ENCODE data around the gene BLVRB.

BLVRB gene
- long read RNA-seq, transcript BLVRB-201 (5 exons, 873 nt) = major isoform, 45 of 59 reads
- long read RNA-seq, partial matches to known transcripts = 1 of 59 reads
- long read RNA-seq, other reads (novel, unspliced or antisense) = 13 of 59 reads

GRCh38 chr19:40465557-40466218 lies at the start of gene BLVRB:
BLVRB (minus strand) TSS chr19:40465745; CDS start chr19:40465688, 57 bp downstream.
- Histone ChIP-seq H3K27ac (replicated peaks) (peak within 1 kb of the TSS; percentile 70), H3K4me3 (replicated peaks; ENCODE audit: insufficient read depth, low read length) (peak within 1 kb of the TSS; percentile 66), H3K27me3 (ENCODE audit: insufficient read depth, poor library complexity, severe bottlenecking) (peaks cover 11% of the 10 kb centered on the region)
- TF ChIP-seq POLR2AphosphoS5 (IDR thresholded peaks at IDR 0.05; ENCODE audit: low read depth) (no peak), SPI1 (IDR thresholded peaks at IDR 0.05; ENCODE audit: borderline replicate concordance, low read depth) (no peak), GABPA (IDR thresholded peaks at IDR 0.05; ENCODE audit: low read depth) (no peak), CTCF (IDR thresholded peaks at IDR 0.05; ENCODE audit: insufficient read depth, low read length) (no peak)
- TF ChIP-seq, protein P1, sequence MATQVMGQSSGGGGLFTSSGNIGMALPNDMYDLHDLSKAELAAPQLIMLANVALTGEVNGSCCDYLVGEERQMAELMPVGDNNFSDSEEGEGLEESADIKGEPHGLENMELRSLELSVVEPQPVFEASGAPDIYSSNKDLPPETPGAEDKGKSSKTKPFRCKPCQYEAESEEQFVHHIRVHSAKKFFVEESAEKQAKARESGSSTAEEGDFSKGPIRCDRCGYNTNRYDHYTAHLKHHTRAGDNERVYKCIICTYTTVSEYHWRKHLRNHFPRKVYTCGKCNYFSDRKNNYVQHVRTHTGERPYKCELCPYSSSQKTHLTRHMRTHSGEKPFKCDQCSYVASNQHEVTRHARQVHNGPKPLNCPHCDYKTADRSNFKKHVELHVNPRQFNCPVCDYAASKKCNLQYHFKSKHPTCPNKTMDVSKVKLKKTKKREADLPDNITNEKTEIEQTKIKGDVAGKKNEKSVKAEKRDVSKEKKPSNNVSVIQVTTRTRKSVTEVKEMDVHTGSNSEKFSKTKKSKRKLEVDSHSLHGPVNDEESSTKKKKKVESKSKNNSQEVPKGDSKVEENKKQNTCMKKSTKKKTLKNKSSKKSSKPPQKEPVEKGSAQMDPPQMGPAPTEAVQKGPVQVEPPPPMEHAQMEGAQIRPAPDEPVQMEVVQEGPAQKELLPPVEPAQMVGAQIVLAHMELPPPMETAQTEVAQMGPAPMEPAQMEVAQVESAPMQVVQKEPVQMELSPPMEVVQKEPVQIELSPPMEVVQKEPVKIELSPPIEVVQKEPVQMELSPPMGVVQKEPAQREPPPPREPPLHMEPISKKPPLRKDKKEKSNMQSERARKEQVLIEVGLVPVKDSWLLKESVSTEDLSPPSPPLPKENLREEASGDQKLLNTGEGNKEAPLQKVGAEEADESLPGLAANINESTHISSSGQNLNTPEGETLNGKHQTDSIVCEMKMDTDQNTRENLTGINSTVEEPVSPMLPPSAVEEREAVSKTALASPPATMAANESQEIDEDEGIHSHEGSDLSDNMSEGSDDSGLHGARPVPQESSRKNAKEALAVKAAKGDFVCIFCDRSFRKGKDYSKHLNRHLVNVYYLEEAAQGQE (IDR thresholded peaks at IDR 0.05; ENCODE audit: insufficient replicate concordance, low read depth) = no peak
- DNase-seq (ENCODE audit: low read depth in 1 of 2, low spot score in 1 of 2) = peak; percentile 97 to 98

- H3K27me3 ChIP-seq (ENCODE audit: insufficient read depth, poor library complexity, severe bottlenecking) = peaks cover 39% of the 10 kb centered on the region
- DNase-seq (ENCODE audit: low read depth in 1 of 2, low spot score in 1 of 2) = no peak
Measured at GRCh38 chr19:40513741-40514315, 48.3 kb upstream of the BLVRB start.

GRCh38 chr19:40513345-40513678 lies 47.8 kb upstream of the BLVRB start:
- no peak overlapping the region for H3K27ac ChIP-seq (replicated peaks)
- no peak overlapping the region for H3K4me3 ChIP-seq (replicated peaks; ENCODE audit: insufficient read depth, low read length)
- DNase-seq (ENCODE audit: low read depth in 1 of 2, low spot score in 1 of 2) = no peak
- H3K27me3 ChIP-seq (ENCODE audit: insufficient read depth, poor library complexity, severe bottlenecking) = peaks cover 35% of the 10 kb centered on the region
- no peak for TF ChIP-seq CTCF (IDR thresholded peaks at IDR 0.05; ENCODE audit: insufficient read depth, low read length)
- TF ChIP-seq POLR2AphosphoS5 (IDR thresholded peaks at IDR 0.05; ENCODE audit: low read depth) = no peak
- TF ChIP-seq GABPA (IDR thresholded peaks at IDR 0.05; ENCODE audit: low read depth) = no peak
- TF ChIP-seq, protein P1 (IDR thresholded peaks at IDR 0.05; ENCODE audit: insufficient replicate concordance, low read depth) = no peak
- TF ChIP-seq SPI1 (IDR thresholded peaks at IDR 0.05; ENCODE audit: borderline replicate concordance, low read depth) = no peak

More at GRCh38 chr19:40513741-40514315, 48.3 kb upstream of the BLVRB start:
- Histone ChIP-seq H3K27ac (replicated peaks) (no peak overlapping the region), H3K4me3 (replicated peaks; ENCODE audit: insufficient read depth, low read length) (no peak overlapping the region)
- TF ChIP-seq POLR2AphosphoS5 (IDR thresholded peaks at IDR 0.05; ENCODE audit: low read depth) (no peak), GABPA (IDR thresholded peaks at IDR 0.05; ENCODE audit: low read depth) (no peak), SPI1 (IDR thresholded peaks at IDR 0.05; ENCODE audit: borderline replicate concordance, low read depth) (no peak), CTCF (IDR thresholded peaks at IDR 0.05; ENCODE audit: insufficient read depth, low read length) (no peak)
- TF ChIP-seq, protein P1 (IDR thresholded peaks at IDR 0.05; ENCODE audit: insufficient replicate concordance, low read depth) = no peak
